ENCODE data around the gene HIVEP1.
"Not testable (repeated sequence)": the region's sequence is repeated elsewhere in the genome, so short reads cannot be mapped to it uniquely, and the experiment has no call there.

HIVEP1 gene

GRCh38 chr6:12173661-12174060 is 161.5 kb downstream of the HIVEP1 start:
- no peak overlapping the region for H3K4me3 ChIP-seq (ENCODE audit: control insufficient read depth, low read depth, low read length)
- no peak for TF ChIP-seq CTCF (conservative IDR thresholded peaks at IDR 0.05; ENCODE audit: control insufficient read depth, insufficient read depth, low read depth, low read length)

DNA sequence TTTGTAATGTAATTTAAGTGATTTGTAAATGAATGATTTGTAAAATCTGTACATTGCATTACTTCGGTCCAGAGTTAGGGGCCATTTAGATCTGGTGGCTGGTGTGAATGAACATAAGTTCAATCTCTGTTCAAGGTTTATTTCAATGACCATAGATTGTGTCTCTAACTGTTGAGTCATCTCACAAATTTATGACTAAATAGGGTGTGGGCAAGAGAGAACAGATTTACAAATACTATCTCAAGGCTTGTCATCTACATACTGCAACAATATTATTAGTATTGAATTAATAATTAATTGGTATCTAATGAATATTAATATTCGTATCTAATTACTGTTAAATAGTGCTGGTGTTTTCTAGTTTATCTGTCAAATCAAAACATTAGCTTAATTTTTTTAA is 162.8 kb downstream of the HIVEP1 start:
- DNase-seq (ENCODE audit: low read depth), result peak; percentile 51
- no peak for TF ChIP-seq CTCF (conservative IDR thresholded peaks at IDR 0.05; ENCODE audit: control insufficient read depth, insufficient read depth, low read depth, low read length)
- no peak overlapping the region for H3K4me3 ChIP-seq (ENCODE audit: control insufficient read depth, low read depth, low read length)

More at GRCh38 chr6:12173661-12174060, 161.5 kb downstream of the HIVEP1 start:
- no peak for DNase-seq (ENCODE audit: low read depth)

GRCh38 chr6:12175626-12176025 is 163.5 kb downstream of the HIVEP1 start:
- no peak for DNase-seq (ENCODE audit: low read depth)
- TF ChIP-seq CTCF (conservative IDR thresholded peaks at IDR 0.05; ENCODE audit: control insufficient read depth, insufficient read depth, low read depth, low read length), result no peak
- no peak overlapping the region for H3K4me3 ChIP-seq (ENCODE audit: control insufficient read depth, low read depth, low read length)

DNA sequence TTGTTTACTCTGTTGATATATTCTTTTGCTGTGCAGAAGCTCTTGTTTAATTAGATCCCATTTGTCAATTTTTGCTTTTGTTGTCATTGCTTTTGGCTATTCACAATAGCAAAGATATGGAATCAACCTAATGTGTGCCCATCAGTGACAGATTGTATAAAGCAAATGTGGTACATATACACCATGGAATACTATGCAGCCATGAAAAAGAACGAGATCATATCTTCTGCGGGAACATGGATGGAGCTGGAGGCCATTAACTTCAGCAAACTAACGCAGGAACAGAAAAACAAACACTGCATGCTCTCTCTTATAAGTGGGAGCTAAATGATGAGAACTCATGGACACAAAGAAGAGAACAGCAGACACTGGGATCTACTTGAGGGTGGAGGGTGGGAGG is 164.7 kb downstream of the HIVEP1 start:
- DNase-seq (ENCODE audit: low read depth); H3K4me3 ChIP-seq (ENCODE audit: control insufficient read depth, low read depth, low read length): not testable (repeated sequence)

DNA sequence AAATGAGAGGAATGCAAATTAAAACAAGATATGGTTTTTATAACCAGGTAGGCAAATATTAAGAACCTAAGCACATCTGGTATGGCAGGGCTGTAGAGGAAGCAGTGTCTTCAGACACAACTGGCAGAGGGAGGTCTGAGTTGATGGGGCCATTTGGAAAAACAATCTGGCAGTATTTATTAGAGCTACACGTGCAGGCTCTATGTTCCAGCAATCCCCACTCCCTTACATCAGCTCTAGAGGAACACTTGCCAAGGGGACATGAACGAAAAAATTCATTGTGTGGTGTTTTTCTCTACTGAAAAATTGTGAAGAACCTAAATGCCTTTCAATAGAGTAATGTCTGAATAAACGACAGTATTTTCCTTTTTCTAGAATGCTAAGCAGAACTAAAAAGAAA is 166.4 kb downstream of the HIVEP1 start:
- DNase-seq (ENCODE audit: low read depth), result no peak
- TF ChIP-seq CTCF (conservative IDR thresholded peaks at IDR 0.05; ENCODE audit: control insufficient read depth, insufficient read depth, low read depth, low read length), result no peak
- H3K4me3 ChIP-seq (ENCODE audit: control insufficient read depth, low read depth, low read length), result no peak overlapping the region

DNA sequence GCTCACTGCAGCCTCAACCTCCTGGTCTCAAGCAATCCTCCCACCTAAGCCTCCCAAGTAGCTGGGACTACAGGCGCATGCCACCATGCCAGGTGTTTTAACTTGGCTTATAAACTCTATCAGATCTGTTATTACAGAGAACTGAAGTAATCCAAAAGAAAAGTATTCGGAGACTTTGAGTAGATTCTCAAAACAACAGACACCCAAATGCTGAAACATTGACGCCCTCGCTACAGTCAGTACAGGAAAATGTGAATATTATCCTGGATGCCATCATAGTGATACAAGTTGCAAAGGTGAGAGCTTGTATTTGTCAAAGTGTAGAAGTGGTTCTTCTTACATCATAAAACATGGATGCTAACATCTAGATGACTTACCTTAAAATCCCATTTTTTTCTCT is 169.4 kb downstream of the HIVEP1 start:
- no peak for TF ChIP-seq CTCF (conservative IDR thresholded peaks at IDR 0.05; ENCODE audit: control insufficient read depth, insufficient read depth, low read depth, low read length)
- no peak overlapping the region for H3K4me3 ChIP-seq (ENCODE audit: control insufficient read depth, low read depth, low read length)
- DNase-seq (ENCODE audit: low read depth), result no peak

DNA sequence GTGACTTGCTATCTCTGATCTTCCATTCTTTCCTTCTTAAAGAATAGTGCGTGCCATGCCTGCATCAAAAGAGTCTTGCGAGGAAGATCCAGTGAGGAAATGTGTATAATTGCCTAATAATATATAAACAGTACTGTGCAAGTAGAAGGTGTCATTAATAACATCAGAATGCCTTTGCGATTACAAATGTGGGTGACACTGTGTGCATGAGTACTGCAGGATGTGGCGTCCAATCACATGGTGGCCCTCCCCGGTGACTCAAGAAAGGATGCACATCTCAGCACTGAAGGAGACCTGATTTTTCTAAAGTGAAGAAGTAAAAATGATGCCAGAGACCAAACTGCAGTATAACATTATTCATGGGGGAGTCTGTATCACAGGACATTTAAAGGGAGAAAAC is 170.6 kb downstream of the HIVEP1 start:
- DNase-seq (ENCODE audit: low read depth), result peak; percentile 30
- H3K4me3 ChIP-seq (ENCODE audit: control insufficient read depth, low read depth, low read length), result no peak overlapping the region
- TF ChIP-seq CTCF (conservative IDR thresholded peaks at IDR 0.05; ENCODE audit: control insufficient read depth, insufficient read depth, low read depth, low read length), result no peak

Measured in fibroblast of mammary gland (primary cell).